H1 (cell line): ENCODE data around the gene LRP8. TPM values are rescaled to one million over a fixed set of nuclear protein-coding genes. Genes with fewer than 3 reads are reported as not detected.

Experiments used
- CTCF ChIA-PET: fragments of 300-600 bp; sonication (Branson Sonifier 250); formaldehyde crosslinking; loops from one replicate; lab custom pipeline; 2021; ENCODE audit not compliant: partially characterized antibody; lab: Charles Lee
- POLR2A ChIA-PET: fragments of 300-600 bp; sonication (Branson Sonifier 250); formaldehyde crosslinking; loops from one replicate; lab custom pipeline; 2021; ENCODE audit warnings: inconsistent platforms; ENCODE audit not compliant: partially characterized antibody; lab: Charles Lee
- DNase-seq, 2 experiments: peaks; one replicate each; pipeline versions ENCODE4 v3.0.0 to v3.0.0-alpha.2; 2010 to 2022; ENCODE audit warnings: low spot score in 2 of 2, low read depth in 1 of 2, mixed read lengths in 1 of 2
- FAIRE-seq: peaks from 2 replicates; lab custom pipeline; 2011; peaks lifted over from hg19 to GRCh38; lab: Jason Lieb, UNC
- H2AFZ ChIP-seq: 2 replicates; pipeline ENCODE4 v1.8.1; 2012; ENCODE audit warnings: low read length, inconsistent platforms
- H2AK5ac ChIP-seq: 2 replicates; pipeline ENCODE4 v1.6.1; 2013; ENCODE audit warnings: low read depth, low read length
- H2BK120ac ChIP-seq: replicated peaks from 2 replicates; pipeline ENCODE3; 2013; ENCODE audit warnings: low read depth, low read length, inconsistent platforms
- H2BK12ac ChIP-seq: 2 replicates; pipeline ENCODE4 v1.6.1; 2013; ENCODE audit warnings: low read depth, low read length
- H2BK15ac ChIP-seq: 2 replicates; pipeline ENCODE4 v1.6.1; 2013; ENCODE audit warnings: low read length
- H2BK20ac ChIP-seq: 2 replicates; pipeline ENCODE4 v1.6.1; 2013; ENCODE audit warnings: low read length
- H2BK5ac ChIP-seq: 2 replicates; pipeline ENCODE4 v1.6.1; 2013; ENCODE audit warnings: low read depth, low read length
- H3K14ac ChIP-seq: 2 replicates; pipeline ENCODE4 v1.6.1; 2013; ENCODE audit warnings: inconsistent platforms; ENCODE audit not compliant: insufficient read length
- H3K18ac ChIP-seq: 2 replicates; pipeline ENCODE4 v1.6.1; 2013; ENCODE audit warnings: low read length; ENCODE audit errors: extremely low read depth
- H3K23ac ChIP-seq: 2 replicates; pipeline ENCODE4 v1.6.1; 2013; ENCODE audit warnings: inconsistent platforms; ENCODE audit not compliant: insufficient read length
- H3K23me2 ChIP-seq: 2 replicates; pipeline ENCODE4 v1.6.1; 2013; ENCODE audit warnings: low read depth, low read length
- H3K27ac ChIP-seq: 2 replicates; pipeline ENCODE4 v1.6.1; 2011; ENCODE audit warnings: low read depth, low read length, inconsistent platforms
- H3K27me3 ChIP-seq, 4 experiments: replicated peaks in 1 of 4; 1 replicate in 1 of 4; 2 replicates in 3 of 4; pipeline versions ENCODE4 v1.6.1 to v1.8.1; 2011 to 2013; ENCODE audit warnings: low read length in 3 of 4, mild to moderate bottlenecking in 3 of 4, inconsistent platforms in 2 of 4, mixed read lengths in 2 of 4, moderate library complexity in 1 of 4; ENCODE audit not compliant: control insufficient read depth in 3 of 4, insufficient read depth in 3 of 4; ENCODE audit errors: extremely low read depth in 1 of 4
- H3K36me3 ChIP-seq, 4 experiments: 2 replicates each; pipeline versions ENCODE4 v1.6.1 to v1.8.1; 2011 to 2013; ENCODE audit warnings: mild to moderate bottlenecking in 4 of 4, low read length in 3 of 4, moderate library complexity in 2 of 4, control low read depth in 1 of 4, inconsistent platforms in 1 of 4; ENCODE audit not compliant: insufficient read depth in 4 of 4, control insufficient read depth in 2 of 4
- H3K4ac ChIP-seq: replicated peaks from 2 replicates; pipeline ENCODE3; 2013; ENCODE audit warnings: low read length, low read depth, mixed read lengths, inconsistent platforms; ENCODE audit not compliant: insufficient read length
- H3K4me1 ChIP-seq, 4 experiments: replicated peaks in 1 of 4; 1 replicate in 1 of 4; 2 replicates in 3 of 4; pipeline versions ENCODE4 v1.6.1 to v1.8.1; 2011 to 2013; ENCODE audit warnings: low read length in 3 of 4, inconsistent platforms in 2 of 4, mixed read lengths in 1 of 4; ENCODE audit not compliant: insufficient read depth in 4 of 4, control insufficient read depth in 3 of 4
- H3K4me2 ChIP-seq, 2 experiments: 2 replicates each; pipeline versions ENCODE4 v1.6.1 to v1.8.1; 2011 to 2013; ENCODE audit warnings: low read depth in 2 of 2, low read length in 2 of 2, control low read depth in 1 of 2, inconsistent platforms in 1 of 2, mild to moderate bottlenecking in 1 of 2; ENCODE audit not compliant: insufficient read depth in 1 of 2
- H3K4me3 ChIP-seq, 4 experiments: fragments of 200-600, 300-600 bp in 1 of 4; sonication (generic), shearing (Covaris generic), sonication (Bioruptor Twin) in 1 of 4; 2 replicates each; pipeline versions ENCODE4 v1.5.1 to v1.8.1; 2011 to 2016; ENCODE audit warnings: low read length in 4 of 4, low read depth in 3 of 4, control low read depth in 2 of 4, inconsistent platforms in 2 of 4, mild to moderate bottlenecking in 2 of 4, mixed read lengths in 1 of 4, moderate library complexity in 1 of 4; ENCODE audit not compliant: insufficient read depth in 2 of 4; ENCODE audit errors: extremely low read depth in 1 of 4
- H3K56ac ChIP-seq: replicated peaks from 2 replicates; pipeline ENCODE3; 2013; ENCODE audit warnings: low read depth, mild to moderate bottlenecking, mixed read lengths, low read length, inconsistent platforms; ENCODE audit not compliant: insufficient read length
- H3K79me1 ChIP-seq: 2 replicates; pipeline ENCODE4 v1.6.1; 2013; ENCODE audit warnings: low read depth, low read length, control low read depth
- H3K79me2 ChIP-seq, 2 experiments: 2 replicates each; pipeline versions ENCODE4 v1.6.1 to v1.8.1; 2012 to 2013; ENCODE audit warnings: low read length in 2 of 2, mild to moderate bottlenecking in 2 of 2, inconsistent platforms in 1 of 2; ENCODE audit not compliant: insufficient read depth in 2 of 2, control insufficient read depth in 1 of 2
- H3K9ac ChIP-seq, 4 experiments: replicated peaks in 1 of 4; 1 replicate in 1 of 4; 2 replicates in 3 of 4; pipeline versions ENCODE4 v1.6.1 to v1.8.1; 2011 to 2013; ENCODE audit warnings: low read depth in 3 of 4, low read length in 3 of 4, control low read depth in 2 of 4, mild to moderate bottlenecking in 2 of 4, moderate library complexity in 2 of 4, inconsistent platforms in 1 of 4; ENCODE audit errors: extremely low read depth in 1 of 4
- H3K9me3 ChIP-seq, 2 experiments: 2 replicates each; pipeline versions ENCODE4 v1.6.1 to v1.8.1; 2012 to 2013; ENCODE audit warnings: mild to moderate bottlenecking in 2 of 2, moderate library complexity in 2 of 2, control low read depth in 1 of 2, inconsistent platforms in 1 of 2, low read depth in 1 of 2, low read length in 1 of 2, mixed read lengths in 1 of 2; ENCODE audit not compliant: insufficient read depth in 2 of 2
- H4K20me1 ChIP-seq, 2 experiments: replicated peaks in 1 of 2; 2 replicates each; pipeline versions ENCODE3 to v1.8.1; 2011 to 2013; ENCODE audit warnings: inconsistent platforms in 2 of 2, low read length in 2 of 2, mild to moderate bottlenecking in 1 of 2; ENCODE audit not compliant: insufficient read depth in 2 of 2, control insufficient read depth in 1 of 2
- H4K5ac ChIP-seq: 2 replicates; pipeline ENCODE4 v1.6.1; 2013; ENCODE audit warnings: low read length, low read depth, mixed read lengths, inconsistent platforms; ENCODE audit not compliant: insufficient read length
- H4K8ac ChIP-seq: 2 replicates; pipeline ENCODE4 v1.8.0; 2013; ENCODE audit warnings: mild to moderate bottlenecking, moderate library complexity, low read length, inconsistent platforms; ENCODE audit not compliant: insufficient read depth; ENCODE audit errors: extremely low read depth
- H4K91ac ChIP-seq: replicated peaks from 2 replicates; pipeline ENCODE3; 2013; ENCODE audit warnings: low read length, mixed read lengths, inconsistent platforms; ENCODE audit not compliant: insufficient read length
- CBX5 ChIP-seq: fragments of 300-800, 300-1000 bp; sonication (generic); IDR thresholded peaks from 2 replicates; pipeline ENCODE4 v1.7.1; 2016; ENCODE audit warnings: antibody characterized with exemption, low read length, low read depth
- CTCF ChIP-seq, 3 experiments: IDR thresholded peaks; 1 replicate in 2 of 3; 2 replicates in 1 of 3; pipeline versions ENCODE4 v1.5.1 to v1.6.1; 2011; ENCODE audit warnings: low read length in 3 of 3, mild to moderate bottlenecking in 3 of 3, inconsistent platforms in 2 of 3, low read depth in 1 of 3, moderate library complexity in 1 of 3; ENCODE audit not compliant: insufficient read depth in 1 of 3; ENCODE audit errors: control extremely low read depth in 1 of 3
- GTF2F1 ChIP-seq: IDR thresholded peaks from 2 replicates; pipeline ENCODE4 v1.6.1; 2012; ENCODE audit warnings: low read depth, low read length, improper control_type of control experiment, borderline replicate concordance
- KDM5A ChIP-seq: fragments of 200-600 bp; IDR thresholded peaks from 2 replicates; pipeline ENCODE4 v1.7.1; 2012; ENCODE audit warnings: mild to moderate bottlenecking, low read length, inconsistent platforms, mixed read lengths
- NRF1 ChIP-seq: IDR thresholded peaks from 2 replicates; pipeline ENCODE4 v1.6.1; 2011; ENCODE audit warnings: mild to moderate bottlenecking, low read depth, low read length, improper control_type of control experiment
- SIN3A ChIP-seq, 2 experiments: IDR thresholded peaks in 1 of 2; conservative IDR thresholded peaks in 1 of 2; 2 replicates each; pipeline ENCODE4 v1.6.1; 2011 to 2012; ENCODE audit warnings: low read length in 2 of 2, improper control_type of control experiment in 1 of 2, low read depth in 1 of 2, mild to moderate bottlenecking in 1 of 2
- SP1 ChIP-seq: IDR thresholded peaks from 2 replicates; pipeline ENCODE4 v1.6.1; 2011; ENCODE audit warnings: low read depth, low read length
- SRF ChIP-seq: IDR thresholded peaks from 2 replicates; pipeline ENCODE4 v1.6.1; 2011; ENCODE audit warnings: mild to moderate bottlenecking, low read depth, low read length, moderate library complexity
- TAF1 ChIP-seq: IDR thresholded peaks from 2 replicates; pipeline ENCODE4 v1.6.1; 2011; ENCODE audit warnings: mild to moderate bottlenecking, low read depth, low read length
- TBP ChIP-seq: IDR thresholded peaks from 2 replicates; pipeline ENCODE4 v1.6.1; 2011; ENCODE audit warnings: low read depth, low read length, improper control_type of control experiment
- YY1 ChIP-seq: IDR thresholded peaks from 2 replicates; pipeline ENCODE4 v1.6.1; 2011; ENCODE audit warnings: low read depth, mild to moderate bottlenecking, low read length
- WGBS, 2 experiments: shearing (Covaris generic) in 1 of 2; methylation state at CpG; one replicate each; pipeline versions ENCODE4 v1.1.6 to v1.1.7; 2013 to 2015; ENCODE audit warnings: low lambda C conversion rate in 2 of 2, mixed read lengths in 2 of 2, inconsistent platforms in 1 of 2, low coverage in 1 of 2, missing lambda C conversion rate in 1 of 2; ENCODE audit not compliant: insufficient replicate concordance in 2 of 2, insufficient coverage in 1 of 2, insufficient read length in 1 of 2; ENCODE audit errors: extremely low coverage in 1 of 2, missing lambda C conversion rate in 1 of 2; 5-methylcytosine and 5-hydroxymethylcytosine counted together
- polyA plus RNA-seq, 7 experiments: library from polyadenylated mRNA; depleted of rRNA in 3 of 7; stranded (reverse) in 5 of 7; unstranded in 2 of 7; fragments of >200 nt in 5 of 7; fragments of 200-250 nt in 2 of 7; gene quantifications; 1 replicate in 5 of 7; 2 replicates in 1 of 7; 4 replicates in 1 of 7; pipeline versions ENCODE4 v1.2.1 to v1.2.3, GENCODE V29; 2011 to 2013; ENCODE audit warnings: missing spikeins in 2 of 7, mixed read lengths in 2 of 7
- total RNA-seq: library from RNA; stranded (reverse); fragmentation: NEBNext Ultra II Directional; extraction: Animal tissue kit (Norgen Biotek cat#: 25700); gene quantifications from 2 replicates; pipeline ENCODE4 v1.2.1, GENCODE V29; 2021

The LRP8 gene
- total and polyA plus RNA-seq, 2 of the 8 experiments (the other 6 are each of a cell fraction or from before 2014, with no cell fraction given), result 63.2 to 66.4 TPM

- Histone ChIP-seq H3K9ac (no peak overlapping the region), H3K4me2 (no peak overlapping the region), H4K20me1 (peaks cover 1 to 2% of the 10 kb centered on the region in 2 experiments), H3K4ac (no peak overlapping the region), H3K4me1 (no peaks in the 10 kb centered on the region), H4K91ac (no peak overlapping the region), H4K8ac (no peak overlapping the region), H3K27ac (no peak overlapping the region), H2BK15ac (no peak overlapping the region), H2BK12ac (no peak overlapping the region), H3K56ac (no peak overlapping the region), H3K79me1 (no peaks in the 10 kb centered on the region), H2AK5ac (no peak overlapping the region), H3K79me2 (no peaks in the 10 kb centered on the region), H3K36me3 (peaks cover 40 to 87% (median 70%) of the 10 kb centered on the region in 4 experiments), H2BK120ac (no peak overlapping the region), H2AFZ (no peak overlapping the region), H3K4me3 (no peak overlapping the region), H2BK20ac (no peak overlapping the region), H3K23me2 (no peaks in the 10 kb centered on the region), H3K9me3 (no peaks in the 10 kb centered on the region), H3K23ac (no peak overlapping the region), H4K5ac (no peak overlapping the region), H2BK5ac (no peak overlapping the region), H3K14ac (no peak overlapping the region), H3K27me3 (no peaks in the 10 kb centered on the region), H3K18ac (no peak overlapping the region)
- FAIRE-seq, result no peak
- ChIA-PET CTCF (interaction anchor here (0.6 to 3.0 kb wide), 6 partner anchors 12 to 56 kb away, joined by 3 to 15 read pairs (median 4); no protein-coding TSS in a partner anchor), POLR2A (interaction anchor here (0.9 to 1.6 kb wide), 4 partner anchors 9 to 141 kb away, joined by 3 read pairs; partner anchors contain the start of gene MAGOH)
- 91% methylated on average over 4 of the region's 4 CpGs; no CpG with 5 or more reads in 1 of the 2 experiments for WGBS, 2 experiments
- DNase-seq, result no peak
- TF ChIP-seq KDM5A (no peak), YY1 (no peak), NRF1 (no peak), SP1 (no peak), TAF1 (no peak), GTF2F1 (no peak), SIN3A (conservative IDR thresholded peaks at IDR 0.05 in 1 of 2, IDR thresholded peaks at IDR 0.05 in 1 of 2; ENCODE audit: low read depth in 1 of 2, low read length in 2 of 2) (no peak), SRF (no peak), TBP (no peak), CTCF (IDR thresholded peaks at IDR 0.05; ENCODE audit: control extremely low read depth in 1 of 3, insufficient read depth in 1 of 3, low read depth in 1 of 3, low read length in 3 of 3) (no peak), CBX5 (no peak)
Measured at GRCh38 chr1:53254011-53254640, 73.7 kb downstream of the LRP8 start.
